ENCODE data around the gene SORCS2.

SORCS2 gene

GRCh38 chr4:7294176-7294756, 101.9 kb downstream of the SORCS2 start:
- in situ Hi-C loops (cut with HindIII; ENCODE audit: low pct_ligation_motif_present, low sequenced_read_pairs), result no loop called here
- TF ChIP-seq, protein P1, sequence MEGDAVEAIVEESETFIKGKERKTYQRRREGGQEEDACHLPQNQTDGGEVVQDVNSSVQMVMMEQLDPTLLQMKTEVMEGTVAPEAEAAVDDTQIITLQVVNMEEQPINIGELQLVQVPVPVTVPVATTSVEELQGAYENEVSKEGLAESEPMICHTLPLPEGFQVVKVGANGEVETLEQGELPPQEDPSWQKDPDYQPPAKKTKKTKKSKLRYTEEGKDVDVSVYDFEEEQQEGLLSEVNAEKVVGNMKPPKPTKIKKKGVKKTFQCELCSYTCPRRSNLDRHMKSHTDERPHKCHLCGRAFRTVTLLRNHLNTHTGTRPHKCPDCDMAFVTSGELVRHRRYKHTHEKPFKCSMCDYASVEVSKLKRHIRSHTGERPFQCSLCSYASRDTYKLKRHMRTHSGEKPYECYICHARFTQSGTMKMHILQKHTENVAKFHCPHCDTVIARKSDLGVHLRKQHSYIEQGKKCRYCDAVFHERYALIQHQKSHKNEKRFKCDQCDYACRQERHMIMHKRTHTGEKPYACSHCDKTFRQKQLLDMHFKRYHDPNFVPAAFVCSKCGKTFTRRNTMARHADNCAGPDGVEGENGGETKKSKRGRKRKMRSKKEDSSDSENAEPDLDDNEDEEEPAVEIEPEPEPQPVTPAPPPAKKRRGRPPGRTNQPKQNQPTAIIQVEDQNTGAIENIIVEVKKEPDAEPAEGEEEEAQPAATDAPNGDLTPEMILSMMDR (IDR thresholded peaks at IDR 0.05; ENCODE audit: low read depth, low read length, missing control alignments), result no peak
- peaks cover 4% of the 10 kb centered on the region for H3K27me3 ChIP-seq (replicated peaks)

DNA sequence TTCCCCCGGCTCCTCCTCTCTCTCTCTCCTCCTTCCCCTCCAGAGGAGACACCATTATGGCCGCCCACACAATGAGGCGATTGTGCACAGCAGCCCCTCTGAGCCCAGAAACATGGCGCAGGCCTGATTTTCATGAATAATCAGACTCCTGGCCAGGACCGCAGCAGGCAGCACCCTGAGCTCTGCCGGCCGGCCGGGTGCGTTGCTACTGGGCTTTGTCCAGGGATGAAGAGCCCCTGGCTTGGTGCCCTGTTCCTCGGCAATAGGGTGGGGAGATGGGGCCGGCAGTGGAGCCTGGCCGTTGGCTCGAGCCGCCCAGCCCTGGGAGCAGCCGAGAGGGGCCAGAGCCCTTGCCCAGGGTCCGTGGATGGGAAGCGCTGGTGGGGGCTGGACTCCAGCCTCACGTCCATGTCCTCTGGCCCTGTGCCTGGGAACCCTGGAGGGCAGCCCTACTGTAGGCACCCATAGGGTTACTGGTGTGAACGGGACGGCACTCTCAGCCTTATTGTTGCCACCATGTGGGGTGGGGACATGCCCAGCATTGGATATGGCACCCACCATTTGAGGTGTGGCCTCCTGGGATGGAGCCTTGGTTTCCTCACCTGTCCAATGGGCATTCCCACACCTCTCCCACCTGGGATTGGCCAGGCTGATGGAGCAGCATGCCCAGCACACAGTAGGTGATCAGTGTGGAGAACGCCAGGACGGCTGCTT, 103.0 kb downstream of the SORCS2 start:
- no peak overlapping the region for H3K4me3 ChIP-seq (ENCODE audit: low read depth, low read length)
- DNase-seq, result no peak
- H3K27me3 ChIP-seq (replicated peaks), result peaks cover 4% of the 10 kb centered on the region
- in situ Hi-C loops (cut with HindIII; ENCODE audit: low pct_ligation_motif_present, low sequenced_read_pairs), result no loop called here
- TF ChIP-seq, protein P1 (IDR thresholded peaks at IDR 0.05; ENCODE audit: low read depth, low read length, missing control alignments), result no peak
- no peak overlapping the region for H3K27ac ChIP-seq
- no peaks in the 10 kb centered on the region for H3K36me3 ChIP-seq (replicated peaks)

More at GRCh38 chr4:7294176-7294756, 101.9 kb downstream of the SORCS2 start:
- no peak for DNase-seq
- Histone ChIP-seq H3K4me3 (ENCODE audit: low read depth, low read length) (no peak overlapping the region), H3K27ac (no peak overlapping the region), H3K36me3 (replicated peaks) (no peaks in the 10 kb centered on the region)

GRCh38 chr4:7295911-7296660, 103.7 kb downstream of the SORCS2 start:
- Histone ChIP-seq H3K4me3 (ENCODE audit: low read depth, low read length) (no peak overlapping the region), H3K36me3 (replicated peaks) (no peaks in the 10 kb centered on the region), H3K27ac (no peak overlapping the region), H3K27me3 (replicated peaks) (peaks cover 4% of the 10 kb centered on the region)
- TF ChIP-seq, protein P1 (IDR thresholded peaks at IDR 0.05; ENCODE audit: low read depth, low read length, missing control alignments), result peak; percentile 82
- DNase-seq, result peak; percentile 19
- in situ Hi-C loops (cut with HindIII; ENCODE audit: low pct_ligation_motif_present, low sequenced_read_pairs), result no loop called here

DNA sequence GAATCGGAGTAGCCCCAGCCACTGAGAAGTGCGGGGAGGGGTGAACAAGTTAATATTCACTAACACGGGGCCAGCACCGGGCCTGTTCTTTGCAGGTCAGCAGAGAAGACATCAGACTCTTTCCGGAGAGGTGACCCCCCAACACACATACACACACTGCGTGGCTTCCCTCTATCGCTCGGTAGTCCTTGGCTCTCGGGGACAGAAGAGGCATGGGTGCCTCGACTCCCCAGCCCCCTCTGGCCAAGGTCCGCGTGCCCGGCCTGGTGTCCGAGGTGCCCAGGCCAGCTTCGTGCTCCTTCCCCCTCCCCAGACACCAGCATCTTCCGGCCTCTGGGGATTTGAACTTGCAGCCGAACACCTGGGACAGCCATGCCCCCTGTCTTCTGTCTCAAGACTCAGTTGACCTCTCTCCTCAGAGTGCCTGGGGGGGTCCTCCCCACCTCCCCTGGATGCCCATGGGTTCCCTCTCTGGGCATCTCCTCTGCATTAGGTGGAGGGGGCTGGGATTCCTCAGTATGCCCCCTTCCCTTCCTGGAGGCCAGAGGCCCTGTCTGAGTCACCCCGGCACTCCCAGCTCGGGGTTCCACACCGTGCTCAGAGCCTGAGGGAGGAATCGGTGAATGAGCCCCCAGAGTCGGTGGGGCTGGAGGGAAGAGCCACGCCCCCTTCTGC, 104.5 kb downstream of the SORCS2 start:
- Histone ChIP-seq H3K27ac (no peak overlapping the region), H3K27me3 (replicated peaks) (peaks cover 1% of the 10 kb centered on the region), H3K4me3 (ENCODE audit: low read depth, low read length) (no peak overlapping the region), H3K36me3 (replicated peaks) (no peaks in the 10 kb centered on the region)
- DNase-seq, result no peak
- in situ Hi-C loops (cut with HindIII; ENCODE audit: low pct_ligation_motif_present, low sequenced_read_pairs), result no loop called here
- TF ChIP-seq, protein P1 (IDR thresholded peaks at IDR 0.05; ENCODE audit: low read depth, low read length, missing control alignments), result no peak

- no peaks in the 10 kb centered on the region for H3K36me3 ChIP-seq (replicated peaks)
- no peak overlapping the region for H3K4me3 ChIP-seq (ENCODE audit: low read depth, low read length)
- H3K27ac ChIP-seq, result no peak overlapping the region
- TF ChIP-seq, protein P1 (IDR thresholded peaks at IDR 0.05; ENCODE audit: low read depth, low read length, missing control alignments), result no peak
- DNase-seq, result no peak
- in situ Hi-C loops (cut with HindIII; ENCODE audit: low pct_ligation_motif_present, low sequenced_read_pairs), result no loop called here
- H3K27me3 ChIP-seq (replicated peaks), result no peaks in the 10 kb centered on the region
Measured at GRCh38 chr4:7297374-7297773, 105.0 kb downstream of the SORCS2 start.

All from brain microvascular endothelial cell (primary cell).